Neutrophil (primary cell): Measurements from ENCODE around the gene CDX2.
"Not testable (repeated sequence)": the region's sequence is repeated elsewhere in the genome, so short reads cannot be mapped to it uniquely, and the experiment has no call there.

Experiments
- H3K27ac ChIP-seq: fragments of 200-600 bp; sonication (generic); 2 replicates; pipeline ENCODE4 v1.5.1; 2016; ENCODE audit warnings: mild to moderate bottlenecking, moderate library complexity
- H3K27me3 ChIP-seq: fragments of 200-600 bp; sonication (generic); 2 replicates; pipeline ENCODE4 v1.6.0; 2016; ENCODE audit warnings: mild to moderate bottlenecking
- H3K36me3 ChIP-seq: fragments of 200-600 bp; sonication (generic); 2 replicates; pipeline ENCODE4 v1.5.1; 2017
- H3K4me1 ChIP-seq, 2 experiments: fragments of 200-600 bp in 1 of 2; sonication (generic) in 1 of 2; 1 replicate in 1 of 2; 2 replicates in 1 of 2; pipeline versions ENCODE4 v1.5.1 to v1.6.1; 2013 to 2016; ENCODE audit warnings: low read depth in 1 of 2, low read length in 1 of 2, mild to moderate bottlenecking in 1 of 2, moderate library complexity in 1 of 2; ENCODE audit not compliant: control insufficient read depth in 1 of 2, insufficient read depth in 1 of 2
- H3K4me3 ChIP-seq, 2 experiments: fragments of 200-600 bp in 1 of 2; sonication (generic) in 1 of 2; 1 replicate in 1 of 2; 2 replicates in 1 of 2; pipeline ENCODE4 v1.5.1; 2013 to 2016; ENCODE audit warnings: low read depth in 1 of 2, low read length in 1 of 2, mild to moderate bottlenecking in 1 of 2, moderate library complexity in 1 of 2
- H3K9me3 ChIP-seq: fragments of 200-600 bp; sonication (generic); 2 replicates; pipeline ENCODE4 v1.5.1; 2016
- CTCF ChIP-seq: fragments of 200-600 bp; sonication (generic); IDR thresholded peaks from 2 replicates; pipeline ENCODE4 v1.5.1; 2016; ENCODE audit warnings: antibody characterized with exemption

CDX2 gene

GRCh38 chr13:28010046-28010445 is 40.9 kb upstream of the CDX2 start:
- Histone ChIP-seq H3K4me3 (no peak overlapping the region), H3K27me3 (no peaks in the 10 kb centered on the region), H3K36me3 (no peaks in the 10 kb centered on the region), H3K4me1 (no peaks in the 10 kb centered on the region), H3K27ac (no peak overlapping the region), H3K9me3 (no peaks in the 10 kb centered on the region)
- no peak for TF ChIP-seq CTCF

GRCh38 chr13:28005016-28005415 is 35.9 kb upstream of the CDX2 start:
- H3K4me3 ChIP-seq, H3K9me3 ChIP-seq, H3K4me1 ChIP-seq, H3K27ac ChIP-seq, H3K27me3 ChIP-seq, H3K36me3 ChIP-seq: not testable (repeated sequence)

GRCh38 chr13:28002886-28003698 is 34.0 kb upstream of the CDX2 start:
- no peaks in the 10 kb centered on the region for H3K27me3 ChIP-seq
- no peaks in the 10 kb centered on the region for H3K36me3 ChIP-seq
- H3K9me3 ChIP-seq, result no peaks in the 10 kb centered on the region
- H3K4me3 ChIP-seq, result no peak overlapping the region
- H3K27ac ChIP-seq, result no peak overlapping the region
- TF ChIP-seq CTCF, result no peak
- H3K4me1 ChIP-seq, result no peaks in the 10 kb centered on the region

- no peaks in the 10 kb centered on the region for H3K36me3 ChIP-seq
- no peaks in the 10 kb centered on the region for H3K27me3 ChIP-seq
- no peak overlapping the region for H3K4me3 ChIP-seq
- no peak overlapping the region for H3K27ac ChIP-seq
- no peak for TF ChIP-seq CTCF
- H3K9me3 ChIP-seq, result no peaks in the 10 kb centered on the region
- H3K4me1 ChIP-seq, result no peaks in the 10 kb centered on the region
Measured at GRCh38 chr13:28001837-28002473, 32.8 kb upstream of the CDX2 start.

GRCh38 chr13:28001049-28001448 is 31.9 kb upstream of the CDX2 start:
- H3K4me1 ChIP-seq, result no peaks in the 10 kb centered on the region
- TF ChIP-seq CTCF, result no peak
- no peak overlapping the region for H3K27ac ChIP-seq
- H3K4me3 ChIP-seq, result no peak overlapping the region
- no peaks in the 10 kb centered on the region for H3K36me3 ChIP-seq
- H3K9me3 ChIP-seq, result no peaks in the 10 kb centered on the region
- no peaks in the 10 kb centered on the region for H3K27me3 ChIP-seq

- H3K9me3 ChIP-seq, result no peaks in the 10 kb centered on the region
- H3K36me3 ChIP-seq, result no peaks in the 10 kb centered on the region
- H3K4me3 ChIP-seq, result no peak overlapping the region
- TF ChIP-seq CTCF, result no peak
- no peak overlapping the region for H3K27ac ChIP-seq
- H3K27me3 ChIP-seq, result no peaks in the 10 kb centered on the region
- no peaks in the 10 kb centered on the region for H3K4me1 ChIP-seq
Measured at GRCh38 chr13:28000567-28000966, 31.5 kb upstream of the CDX2 start.
